GM19468 (cell line): ENCODE data around the gene RAB26.
"Not testable (repeated sequence)": the region's sequence is repeated elsewhere in the genome, so short reads cannot be mapped to it uniquely, and the experiment has no call there.

Experiments used
- ATAC-seq: cut with Tn5 transposase; IDR thresholded peaks from one replicate; pipeline ENCODE4 v1.9.1; 2021; ENCODE audit warnings: mild to moderate bottlenecking, moderate library complexity, moderate number of reproducible peaks; ENCODE audit not compliant: unreplicated experiment; ENCODE audit errors: extremely low read depth

Gene RAB26

DNA sequence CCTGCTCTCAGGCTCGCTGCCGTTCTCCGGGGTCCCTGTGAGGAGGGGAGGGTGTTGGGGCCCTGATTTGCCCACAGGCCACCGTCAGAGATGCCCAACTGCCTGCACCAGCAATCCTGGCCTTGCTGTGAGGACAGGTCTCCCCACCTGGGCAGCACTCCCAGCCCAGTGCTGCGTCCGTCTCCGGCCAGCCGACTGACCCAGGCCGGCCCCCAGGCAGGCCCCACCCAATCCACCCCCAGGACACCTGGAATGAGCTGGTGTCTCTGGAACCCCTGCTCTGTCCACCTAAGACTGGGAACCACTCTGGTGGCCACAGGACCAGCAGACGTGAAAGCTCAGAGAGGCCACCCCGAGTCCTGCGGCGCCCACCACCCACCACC is 32.8 kb upstream of the RAB26 start:
- no peak for ATAC-seq

DNA sequence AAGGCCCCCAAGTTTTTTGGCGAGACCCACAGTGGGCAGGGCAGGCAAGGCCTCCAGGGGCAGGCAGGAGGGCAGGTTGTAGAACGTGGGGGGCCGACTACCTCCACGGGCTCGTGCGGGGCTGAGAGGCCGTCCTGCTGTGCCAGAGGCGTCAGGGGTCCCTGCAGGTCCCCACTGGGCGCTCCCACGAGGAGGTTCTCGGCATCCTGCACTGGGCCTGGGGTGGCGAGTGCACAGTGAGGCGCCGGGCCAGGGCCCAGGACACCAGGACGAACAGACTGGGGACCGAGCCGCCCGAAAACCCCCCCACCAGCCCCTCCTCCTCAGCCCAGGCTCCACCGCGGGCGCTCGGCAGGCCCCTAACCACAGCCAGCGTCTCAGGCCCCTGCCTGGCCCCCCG is 32.0 kb upstream of the RAB26 start:
- not testable (repeated sequence) for ATAC-seq

DNA sequence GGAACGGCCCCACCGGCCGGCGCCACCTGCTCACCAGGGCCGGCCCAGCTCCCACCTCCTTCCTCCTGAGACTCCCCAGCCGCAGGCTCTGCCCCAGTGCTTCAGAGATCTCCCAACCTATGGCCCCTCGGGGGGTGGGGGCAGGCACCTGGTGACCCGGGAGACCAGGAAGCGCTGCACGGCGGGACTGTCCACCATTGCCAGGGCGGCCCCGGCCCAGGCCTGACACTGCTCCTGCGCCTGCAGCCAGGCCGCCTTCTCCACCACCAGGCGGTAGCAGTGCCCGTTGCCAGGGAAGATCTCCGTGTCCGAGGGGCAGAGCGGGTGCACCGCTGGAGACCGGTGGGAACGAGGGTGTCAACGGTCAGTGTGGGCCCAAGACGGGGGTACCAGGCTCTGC is 31.1 kb upstream of the RAB26 start:
- ATAC-seq: not testable (repeated sequence)

DNA sequence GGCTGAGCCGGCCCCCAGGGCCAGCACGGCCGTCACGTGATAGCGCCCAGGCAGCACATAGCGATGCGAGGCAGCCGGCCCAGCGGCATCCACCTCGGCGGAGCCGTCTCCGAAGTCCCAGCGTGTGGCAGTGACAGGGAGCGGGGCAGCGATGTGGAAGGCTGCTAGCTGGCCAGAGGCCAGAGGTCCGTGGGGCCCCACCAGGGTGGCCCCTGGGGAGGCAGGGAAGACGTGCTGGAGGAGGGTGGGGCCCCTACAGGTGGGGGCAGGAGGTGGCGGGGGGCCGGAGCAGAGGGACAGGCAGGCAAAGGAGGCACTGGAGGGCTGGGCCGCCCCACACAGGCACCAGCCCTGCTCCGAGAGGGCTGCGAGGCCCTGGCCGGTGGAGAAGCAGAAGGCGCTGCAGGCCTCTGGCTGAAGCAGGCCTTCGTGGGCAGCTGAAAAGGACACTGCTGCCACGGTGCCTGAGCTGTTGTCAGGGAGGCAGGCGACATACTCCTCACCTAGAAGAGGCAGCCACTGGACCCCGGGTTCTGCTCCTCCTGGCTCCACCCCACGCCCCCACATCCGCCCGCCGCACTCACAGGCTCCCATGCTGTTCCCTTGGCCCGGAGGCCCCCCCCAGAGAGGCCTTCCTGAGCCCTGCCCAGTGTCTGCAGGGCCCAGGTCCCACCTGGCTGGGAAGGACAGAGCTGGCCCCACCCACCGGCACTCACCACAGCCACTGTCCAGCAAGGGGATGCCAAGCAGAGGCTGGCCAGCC is 30.3 kb upstream of the RAB26 start:
- ATAC-seq: not testable (repeated sequence)

DNA sequence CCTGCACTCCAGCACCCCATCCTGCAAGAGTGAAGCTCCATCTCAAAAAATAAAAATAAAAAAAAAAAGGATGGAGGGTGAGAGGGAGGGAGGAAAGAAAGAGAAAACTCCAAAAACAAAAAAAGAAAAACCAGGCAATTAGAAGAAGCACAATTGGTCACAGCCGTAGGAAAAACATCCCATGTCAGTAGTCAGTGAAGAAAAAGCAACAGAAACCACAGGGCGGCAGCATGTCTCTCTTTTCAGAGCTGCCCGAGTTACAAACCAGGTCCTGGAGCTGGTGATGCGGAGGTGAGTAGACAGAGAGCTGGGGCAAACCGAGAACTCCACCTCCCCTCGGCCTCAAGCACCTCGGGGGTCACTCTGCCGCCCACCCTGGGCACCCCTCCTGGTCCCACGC is 27.1 kb upstream of the RAB26 start:
- ATAC-seq: not testable (repeated sequence)

DNA sequence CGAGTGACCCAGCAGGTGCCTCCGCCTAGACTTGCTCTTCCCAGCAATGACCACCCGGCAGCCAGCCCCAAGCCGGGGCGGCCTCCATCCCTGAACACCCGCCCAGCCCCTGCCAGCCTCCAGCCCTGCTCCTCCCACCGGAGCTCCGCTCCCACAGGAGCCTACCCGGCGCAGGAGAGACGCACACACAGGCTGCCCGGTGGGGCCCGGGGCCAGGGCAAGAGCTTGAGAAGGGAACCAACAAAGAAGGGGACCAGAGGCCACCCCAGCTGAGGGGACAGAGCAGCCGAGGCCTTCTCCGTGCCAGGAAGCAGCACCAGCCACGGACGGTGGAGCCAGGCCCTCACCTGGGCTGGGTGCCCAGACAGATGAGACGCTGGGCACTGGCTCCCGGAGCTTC is 26.6 kb upstream of the RAB26 start:
- no peak for ATAC-seq

DNA sequence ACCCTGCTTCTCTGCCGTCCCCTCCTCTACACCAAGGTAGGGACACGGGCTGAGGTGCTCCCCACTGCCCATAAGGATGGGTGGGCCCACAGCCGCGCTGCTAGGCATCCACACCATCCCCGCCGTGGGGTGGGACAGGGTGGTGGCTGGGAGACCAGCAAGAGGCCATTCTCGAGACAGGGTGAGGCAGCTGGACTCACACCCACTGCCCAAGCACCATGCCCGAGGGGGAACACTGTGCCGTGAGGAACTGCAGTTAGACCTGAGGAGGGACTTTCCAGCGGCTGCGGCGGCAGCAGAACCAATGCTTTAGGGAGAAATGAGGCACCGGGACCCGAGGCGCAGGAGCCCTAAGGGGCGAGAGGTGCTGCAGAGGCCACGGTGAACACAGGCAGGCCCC is 26.0 kb upstream of the RAB26 start:
- ATAC-seq: no peak

DNA sequence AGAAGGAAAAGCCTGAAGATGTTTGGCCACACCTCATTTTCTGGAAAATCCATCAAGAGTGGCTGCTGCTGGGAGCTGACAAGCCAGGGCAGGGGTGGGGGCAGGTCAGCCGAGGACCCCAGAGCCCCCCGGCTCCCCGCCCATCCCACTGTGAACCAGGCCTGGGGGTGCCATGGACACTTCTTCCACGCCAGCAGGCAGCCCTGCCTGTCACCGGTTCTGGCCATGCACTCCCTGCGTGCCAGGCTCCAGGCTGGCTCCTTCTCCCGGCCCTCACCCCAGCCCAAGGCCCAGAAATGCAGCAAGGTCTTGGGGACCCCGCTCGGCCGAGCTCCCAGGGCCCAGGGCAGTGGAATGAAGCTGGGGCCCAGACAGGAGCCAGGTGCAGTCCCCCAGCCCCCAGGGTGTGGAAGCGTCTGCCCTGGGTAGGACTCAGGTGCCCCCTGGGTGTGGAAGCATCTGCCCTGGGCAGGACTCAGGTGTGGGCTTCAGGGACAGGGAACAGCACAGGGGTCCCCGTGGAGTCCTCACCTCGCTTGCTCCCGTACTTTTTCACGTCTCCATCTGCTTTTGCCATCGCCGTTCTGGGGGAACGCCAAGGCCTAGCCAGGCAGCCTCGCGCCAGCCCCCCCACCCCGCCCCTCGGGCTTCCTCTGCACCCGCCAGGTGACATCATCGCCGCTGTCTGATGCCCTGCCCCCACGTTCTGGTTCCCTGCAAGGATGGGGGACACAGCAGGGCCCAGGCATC is 25.3 kb upstream of the RAB26 start:
- ATAC-seq: not testable (repeated sequence)

DNA sequence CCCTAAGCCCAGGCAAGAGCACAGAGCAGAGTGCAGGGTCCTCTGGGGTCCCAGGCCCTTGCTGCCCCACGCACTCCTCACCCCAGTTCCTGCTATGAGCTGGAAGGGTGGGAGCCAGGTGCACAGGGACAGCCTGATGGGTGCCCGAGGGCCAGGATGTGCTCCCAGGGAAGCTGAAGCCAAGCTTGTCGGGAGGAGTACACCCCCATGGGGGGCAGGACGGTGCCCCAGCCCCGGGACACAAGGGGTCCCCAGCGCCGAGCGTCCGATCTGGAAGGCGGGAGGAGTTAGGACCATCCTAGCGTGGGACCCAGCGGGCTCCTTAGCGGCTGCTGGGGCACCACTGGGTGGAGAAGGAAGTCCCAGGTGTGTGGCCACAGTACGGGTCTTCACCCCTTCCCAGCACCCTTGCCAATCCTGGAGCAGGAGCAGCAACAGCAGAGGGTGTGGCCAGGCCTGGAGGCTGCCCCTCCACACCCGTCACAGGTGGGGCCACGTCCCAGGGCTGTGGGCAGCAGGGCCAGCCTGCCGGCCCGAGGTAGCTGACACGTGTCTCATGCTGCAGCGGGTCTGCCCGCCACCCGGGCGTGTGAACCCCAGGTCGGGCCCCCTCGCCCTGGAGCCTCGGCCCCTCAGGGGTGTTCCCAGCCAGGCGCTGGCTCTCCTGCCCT is 24.6 kb upstream of the RAB26 start:
- ATAC-seq: not testable (repeated sequence)

DNA sequence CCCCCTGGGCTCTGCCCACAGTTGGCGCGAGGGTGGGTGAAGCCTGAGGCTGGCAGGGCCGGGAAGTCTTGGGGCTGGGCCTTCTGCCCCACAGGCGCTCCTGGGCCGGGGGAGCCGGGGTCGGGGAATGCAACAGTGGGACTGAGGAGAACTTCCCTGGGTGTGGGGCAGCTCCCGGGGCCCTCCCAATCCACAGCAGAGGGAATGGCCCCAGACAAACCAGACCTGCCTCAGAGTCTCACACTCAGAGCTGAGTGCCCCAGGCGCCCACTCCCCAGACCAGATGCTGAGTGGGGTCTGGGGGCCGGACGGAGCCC is 24.1 kb upstream of the RAB26 start:
- not testable (repeated sequence) for ATAC-seq

DNA sequence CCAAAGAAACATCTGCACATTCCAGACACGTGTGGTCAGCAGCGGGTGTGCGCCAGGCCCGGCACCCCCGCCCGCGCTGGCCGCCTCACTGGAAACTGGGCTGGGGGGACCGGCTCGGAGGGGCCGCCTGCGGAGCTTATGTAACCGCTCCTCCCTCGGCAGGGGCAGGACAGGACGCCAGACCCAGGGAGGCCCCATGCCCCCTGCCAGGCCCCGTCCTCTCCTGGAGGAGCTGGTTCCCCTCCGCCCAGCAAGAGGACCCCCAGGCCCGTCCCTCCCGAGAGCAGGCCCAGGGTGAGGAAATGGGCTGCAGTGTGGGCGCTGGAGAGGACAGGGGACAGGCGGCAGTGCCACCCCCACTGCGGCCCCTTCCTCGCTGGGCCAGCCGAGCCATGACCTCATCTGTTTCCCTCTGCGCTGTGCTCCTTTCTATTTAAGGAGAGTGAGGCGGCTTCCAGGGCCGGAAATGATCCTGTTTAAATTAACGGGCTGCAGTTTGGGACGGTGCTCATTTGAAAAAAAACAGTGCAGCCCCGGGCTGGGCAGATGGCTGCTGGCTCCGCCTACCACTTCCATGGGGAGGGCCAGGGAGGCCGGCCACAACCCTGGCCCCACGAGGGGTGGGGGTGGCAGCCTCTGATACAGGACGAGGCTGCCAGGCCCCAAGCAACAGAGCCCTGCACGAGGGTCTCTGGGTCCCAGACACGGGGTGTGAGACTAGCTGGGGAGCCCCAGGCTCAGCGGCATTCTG is 23.6 kb upstream of the RAB26 start:
- ATAC-seq: not testable (repeated sequence)

DNA sequence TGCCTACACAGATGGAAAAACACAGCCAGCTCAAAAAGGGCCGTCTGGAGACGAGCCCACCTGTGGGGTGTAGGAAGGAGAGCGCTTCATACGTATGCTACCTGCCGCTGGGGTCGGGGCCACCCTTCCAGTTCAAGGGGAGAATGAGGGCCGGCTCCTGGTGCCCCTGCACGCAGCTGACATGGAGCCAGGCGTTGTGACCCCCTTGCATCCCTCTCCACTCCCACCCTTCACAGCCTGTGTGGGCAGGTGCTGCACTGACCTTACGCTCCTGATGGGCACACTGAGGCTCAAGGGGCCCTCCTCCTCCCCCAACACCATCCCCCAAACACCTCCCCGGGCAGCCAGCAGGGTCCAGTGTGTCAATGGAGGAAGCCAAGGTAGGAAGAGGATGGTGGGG is 22.8 kb upstream of the RAB26 start:
- ATAC-seq: not testable (repeated sequence)

DNA sequence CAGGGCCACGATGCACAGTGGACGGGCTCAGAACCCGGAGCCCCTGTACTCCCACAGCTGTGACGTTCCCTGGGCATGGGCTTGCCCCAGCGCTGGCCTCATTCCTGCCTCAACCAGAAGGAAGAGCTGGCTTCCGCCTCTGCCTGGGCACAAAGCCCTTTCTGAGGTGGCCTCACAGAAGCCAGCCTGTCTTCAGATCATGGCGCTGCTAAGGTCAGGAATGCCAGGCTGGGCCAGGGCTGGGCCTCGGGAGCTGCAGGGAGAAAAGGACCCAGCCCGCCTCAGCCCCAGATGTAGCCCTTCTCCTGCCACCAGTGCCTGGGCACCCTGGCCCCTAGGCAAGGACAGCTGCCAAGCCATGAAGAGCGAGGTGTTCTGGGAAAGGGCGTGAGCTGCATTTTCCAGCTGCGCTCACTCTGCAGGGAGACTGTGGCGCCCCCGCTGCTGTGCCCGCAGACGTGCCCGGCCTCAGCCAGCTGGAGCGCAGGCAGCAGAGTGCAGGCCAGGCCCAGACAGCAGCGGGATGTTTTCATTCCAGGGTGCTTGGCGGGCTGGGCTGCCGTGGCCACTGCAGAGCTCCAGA is 22.2 kb upstream of the RAB26 start:
- not testable (repeated sequence) for ATAC-seq

DNA sequence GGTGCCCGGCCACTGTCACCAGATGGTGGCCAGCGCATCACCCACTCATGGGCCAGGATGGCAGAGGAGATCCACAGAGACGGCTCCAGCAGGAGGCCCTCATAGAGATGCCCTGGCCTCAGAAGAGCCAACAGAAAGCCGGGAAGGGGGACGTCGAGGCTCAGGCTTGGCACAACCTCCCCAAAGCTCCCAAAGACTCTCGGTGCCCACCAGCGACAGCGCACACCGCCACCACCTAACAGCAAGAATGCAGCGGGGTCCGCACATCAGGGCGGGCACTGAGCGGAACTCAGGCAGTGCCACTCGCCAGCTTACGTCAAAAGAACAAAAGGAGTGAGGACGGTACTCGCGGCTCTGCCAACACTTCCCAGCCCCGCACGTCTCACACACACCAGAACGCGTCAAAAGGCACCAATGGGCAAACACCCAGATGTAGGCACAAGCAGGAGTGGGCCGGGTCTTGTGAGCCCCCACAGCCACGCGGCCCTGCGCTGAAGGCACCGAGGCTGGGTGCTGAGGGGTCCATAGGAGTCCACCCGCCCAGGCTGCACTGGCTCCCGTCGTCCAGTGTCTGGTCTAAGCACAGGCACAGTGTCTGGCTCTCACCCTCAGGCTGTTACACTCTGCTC is 21.4 kb upstream of the RAB26 start:
- not testable (repeated sequence) for ATAC-seq

DNA sequence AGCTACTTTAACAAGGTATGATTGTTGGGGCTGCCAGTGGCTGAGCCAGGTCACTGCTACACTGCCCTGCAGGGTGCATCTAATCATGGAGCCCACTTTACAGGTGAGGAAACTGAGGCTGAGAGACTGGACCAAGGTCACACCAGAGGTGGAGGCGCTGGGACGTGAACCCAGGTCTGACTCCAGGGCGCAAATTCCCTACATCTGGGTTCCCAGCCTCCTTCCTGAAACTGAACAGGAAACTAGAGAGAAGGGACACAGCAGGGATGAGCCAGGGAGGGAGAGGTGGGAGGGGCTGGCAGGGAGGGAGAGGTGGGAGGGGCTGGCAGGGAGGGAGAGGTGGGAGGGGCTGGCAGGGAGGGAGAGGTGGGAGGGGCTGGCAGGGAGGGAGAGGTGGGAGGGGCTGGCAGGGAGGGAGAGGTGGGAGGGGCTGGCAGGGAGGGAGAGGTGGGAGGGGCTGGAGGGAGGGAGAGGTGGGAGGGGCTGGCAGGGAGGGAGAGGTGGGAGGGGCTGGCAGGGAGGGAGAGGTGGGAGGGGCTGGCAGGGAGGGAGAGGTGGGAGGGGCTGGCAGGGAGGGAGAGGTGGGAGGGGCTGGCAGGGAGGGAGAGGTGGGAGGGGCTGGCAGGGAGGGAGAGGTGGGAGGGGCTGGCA is 20.7 kb upstream of the RAB26 start:
- ATAC-seq: not testable (repeated sequence)

DNA sequence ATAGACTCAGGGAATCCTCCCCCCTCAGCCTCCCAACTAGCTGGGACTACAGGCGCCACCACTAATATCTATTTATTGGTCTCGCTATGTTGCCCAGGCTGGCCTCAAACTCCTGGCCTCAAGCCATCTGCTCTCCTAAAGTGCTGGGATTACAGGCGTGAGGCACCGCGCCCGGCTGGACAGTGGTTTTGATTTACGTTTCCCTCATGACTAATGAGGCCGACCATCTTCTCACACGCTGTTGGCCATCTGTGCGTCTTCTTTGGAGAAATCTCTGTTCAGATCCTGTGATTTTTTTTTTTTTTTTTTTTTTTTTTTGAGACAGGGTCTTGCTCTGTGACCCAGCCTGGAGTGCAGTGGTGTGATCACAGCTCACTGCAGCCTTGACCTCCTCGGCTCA is 19.2 kb upstream of the RAB26 start:
- not testable (repeated sequence) for ATAC-seq

DNA sequence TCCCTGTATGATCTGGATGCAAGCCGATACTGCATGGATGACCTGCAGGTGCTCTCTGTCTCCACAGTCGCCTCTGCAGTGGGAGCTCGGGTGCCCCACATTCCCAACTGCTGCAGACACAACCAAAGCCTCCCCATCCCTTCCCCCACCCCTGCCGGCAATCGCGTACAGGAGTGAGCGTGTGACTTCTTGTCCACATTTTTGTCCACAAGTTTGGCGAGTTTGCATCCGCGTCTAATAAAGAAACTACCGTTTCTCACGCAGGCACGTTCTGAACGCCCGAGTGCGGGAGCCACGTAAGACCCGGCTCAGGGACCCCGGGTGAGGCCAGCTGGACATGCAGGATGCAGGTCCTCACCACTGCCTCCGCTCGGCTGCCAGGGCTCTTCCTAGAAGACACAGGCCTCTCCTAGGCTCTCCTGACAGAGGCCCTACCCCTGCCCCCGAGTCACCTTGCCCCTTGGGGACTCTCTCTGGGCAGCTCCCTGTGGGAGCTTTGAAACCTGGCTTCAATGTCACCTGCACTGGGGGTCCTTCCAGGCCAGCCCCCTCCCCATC is 18.5 kb upstream of the RAB26 start:
- not testable (repeated sequence) for ATAC-seq

DNA sequence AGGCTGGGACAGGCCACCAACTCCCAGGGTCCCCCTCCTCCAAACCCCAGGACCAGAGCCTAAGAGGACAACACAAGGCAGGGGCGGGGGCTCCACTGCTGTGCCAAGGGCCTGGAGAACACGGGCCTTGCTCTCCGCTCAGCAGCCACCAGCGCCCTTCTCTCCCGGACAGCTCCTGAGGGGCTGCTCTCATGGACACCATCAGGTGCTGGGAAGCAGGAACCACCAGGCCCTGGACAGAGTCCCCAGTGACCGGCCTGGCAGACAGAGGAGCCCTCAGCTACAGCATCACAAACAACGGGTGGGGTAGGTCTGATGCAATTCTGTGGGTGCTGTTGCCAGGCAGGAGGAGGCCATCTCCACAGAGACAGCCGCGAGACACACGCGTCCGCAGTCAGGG is 14.6 kb upstream of the RAB26 start:
- ATAC-seq: not testable (repeated sequence)

DNA sequence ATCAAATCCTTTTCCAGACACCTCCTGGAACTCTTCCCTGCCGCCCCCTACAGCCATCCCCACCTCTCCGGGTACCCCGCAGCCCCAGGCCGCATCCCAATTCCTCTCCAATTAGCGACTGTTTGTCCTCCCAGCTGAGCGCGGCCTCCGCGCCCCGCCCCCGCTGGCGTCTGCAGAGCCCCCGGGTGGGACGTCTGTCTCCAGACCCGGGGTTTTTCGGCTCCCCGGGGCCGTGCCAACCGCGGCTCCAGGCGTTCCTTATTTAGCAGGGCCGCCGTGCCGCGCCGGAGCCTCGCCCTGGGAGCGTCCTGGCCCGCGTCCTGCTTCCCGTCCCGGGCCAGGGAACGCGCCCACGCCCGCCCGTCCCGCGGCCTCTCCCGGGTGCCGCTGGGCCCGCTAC is 13.4 kb upstream of the RAB26 start:
- not testable (repeated sequence) for ATAC-seq
